OCI-LY3 (cell line): Measurements from ENCODE around the gene HENMT1.

Source experiments
- H2AFZ ChIP-seq: fragments of 200-600, 300-600 bp; shearing (Covaris generic); 2 replicates; pipeline ENCODE4 v1.6.0; 2014; ENCODE audit warnings: antibody characterized with exemption, low read depth, low read length
- H3K27ac ChIP-seq: fragments of 200-600, 300-600 bp; sonication (generic); 2 replicates; pipeline ENCODE4 v1.5.1; 2014; ENCODE audit warnings: mild to moderate bottlenecking, low read length, moderate library complexity, mixed read lengths
- H3K27me3 ChIP-seq: fragments of 200-600, 300-600 bp; sonication (generic); 2 replicates; pipeline ENCODE4 v1.6.1; 2014; ENCODE audit warnings: low read depth, low read length, mixed read lengths
- H3K36me3 ChIP-seq: fragments of 200-600, 300-600 bp; sonication (generic); replicated peaks from 2 replicates; pipeline ENCODE3; 2014; ENCODE audit warnings: low read depth, low read length, mixed read lengths
- H3K4me1 ChIP-seq: fragments of 300-600, 200-600 bp; sonication (generic); 2 replicates; pipeline ENCODE4 v1.6.1; 2014; ENCODE audit warnings: low read length, mixed read lengths
- H3K4me2 ChIP-seq: fragments of 200-600, 300-600 bp; sonication (generic); 2 replicates; pipeline ENCODE4 v1.6.1; 2014; ENCODE audit warnings: low read length, mixed read lengths
- H3K4me3 ChIP-seq: fragments of 300-600, 200-600 bp; sonication (generic); 2 replicates; pipeline ENCODE4 v1.5.1; 2014; ENCODE audit warnings: antibody characterized with exemption, mild to moderate bottlenecking, low read length, moderate library complexity
- H3K79me2 ChIP-seq: fragments of 300-600, 200-600 bp; shearing (Covaris generic); 2 replicates; pipeline ENCODE4 v1.6.1; 2014; ENCODE audit warnings: mild to moderate bottlenecking, low read length, mixed read lengths
- H3K9ac ChIP-seq: fragments of 300-600, 200-600 bp; shearing (Covaris generic); 2 replicates; pipeline ENCODE4 v1.6.0; 2014; ENCODE audit warnings: mild to moderate bottlenecking, low read length, moderate library complexity
- H3K9me3 ChIP-seq: fragments of 200-600, 300-600 bp; shearing (Covaris generic); 2 replicates; pipeline ENCODE4 v1.6.1; 2014; ENCODE audit warnings: low read length, mixed read lengths; ENCODE audit not compliant: insufficient read depth
- H4K20me1 ChIP-seq: fragments of 200-600, 300-600 bp; sonication (generic); 2 replicates; pipeline ENCODE4 v1.6.1; 2016; ENCODE audit warnings: low read length, mixed read lengths; ENCODE audit not compliant: insufficient read depth
- CTCF ChIP-seq: fragments of 200-600, 300-600 bp; sonication (generic); IDR thresholded peaks from 2 replicates; pipeline ENCODE4 v1.5.1; 2014; ENCODE audit warnings: antibody characterized with exemption, low read length, low read depth
- EZH2phosphoT487 ChIP-seq: fragments of 200-600 bp; shearing (Covaris generic); IDR thresholded peaks from 2 replicates; pipeline ENCODE4 v1.6.1; 2018; ENCODE audit warnings: antibody characterized with exemption, mixed run types, low read depth

Gene HENMT1

GRCh38 chr1:108695535-108695934 is 34.6 kb upstream of the HENMT1 start:
- Histone ChIP-seq H4K20me1 (peaks cover 33% of the 10 kb centered on the region), H3K27ac (no peak overlapping the region), H2AFZ (no peak overlapping the region), H3K4me1 (peaks cover 17% of the 10 kb centered on the region), H3K79me2 (peaks cover 61% of the 10 kb centered on the region), H3K9ac (no peak overlapping the region), H3K27me3 (no peaks in the 10 kb centered on the region), H3K9me3 (no peaks in the 10 kb centered on the region), H3K36me3 (peaks cover 59% of the 10 kb centered on the region), H3K4me3 (no peak overlapping the region), H3K4me2 (no peak overlapping the region)
- no peak for TF ChIP-seq EZH2phosphoT487
- TF ChIP-seq CTCF, result no peak

- TF ChIP-seq EZH2phosphoT487 (no peak), CTCF (no peak)
- Histone ChIP-seq H4K20me1 (peaks cover 33% of the 10 kb centered on the region), H3K4me3 (peak overlapping the region; percentile 99), H3K27me3 (no peaks in the 10 kb centered on the region), H2AFZ (no peak overlapping the region), H3K79me2 (peaks cover 61% of the 10 kb centered on the region), H3K9me3 (no peaks in the 10 kb centered on the region), H3K9ac (peak overlapping the region; percentile 94), H3K36me3 (peaks cover 38% of the 10 kb centered on the region), H3K4me1 (peaks cover 17% of the 10 kb centered on the region), H3K27ac (peak overlapping the region; percentile 88), H3K4me2 (peak overlapping the region; percentile 91)
These were observed 32.1 kb upstream of the HENMT1 start for GRCh38 chr1:108692724-108693655.

GRCh38 chr1:108691942-108692723 is 31.2 kb upstream of the HENMT1 start, which contains the start of gene PRPF38B:
TSS of gene PRPF38B (plus strand) at chr1:108692310. CDS start at chr1:108692592, 282 bp downstream.
- peaks cover 27% of the 10 kb centered on the region for H4K20me1 ChIP-seq
- H3K27ac ChIP-seq, result peak within 1 kb of the TSS; percentile 88
- no peaks in the 10 kb centered on the region for H3K9me3 ChIP-seq
- H3K4me1 ChIP-seq, result peaks cover 17% of the 10 kb centered on the region
- peak within 1 kb of the TSS; percentile 83 for H2AFZ ChIP-seq
- H3K4me2 ChIP-seq, result peak within 1 kb of the TSS; percentile 96
- H3K9ac ChIP-seq, result peak within 1 kb of the TSS; percentile 94
- H3K4me3 ChIP-seq, result peak within 1 kb of the TSS; percentile 99
- H3K36me3 ChIP-seq, result peaks cover 31% of the 10 kb centered on the region
- H3K79me2 ChIP-seq, result peaks cover 61% of the 10 kb centered on the region
- TF ChIP-seq CTCF, result no peak
- no peak for TF ChIP-seq EZH2phosphoT487
- H3K27me3 ChIP-seq, result no peaks in the 10 kb centered on the region
